CD8-positive, alpha-beta memory T cell (primary cell): ENCODE data around the gene FER1L5. TPM values are rescaled to one million over a fixed set of nuclear protein-coding genes. Genes with fewer than 3 reads are reported as not detected.

ENCODE experiments used
- CTCF ChIA-PET: fragments of 350-600 bp; sonication (Branson Sonifier 250); formaldehyde crosslinking; loops from one replicate; lab custom pipeline; 2021; ENCODE audit warnings: antibody characterized with exemption; lab: Charles Lee
- POLR2A ChIA-PET: fragments of 350-600 bp; sonication (Branson Sonifier 250); formaldehyde crosslinking; loops from one replicate; lab custom pipeline; 2021; ENCODE audit warnings: antibody characterized with exemption; lab: Charles Lee
- DNase-seq, 5 donors: peaks; one replicate each; pipeline versions ENCODE4 v3.0.0 to v3.0.0-alpha.2; 2020 to 2022; ENCODE audit warnings: mixed read lengths in 1 of 5
- H3K27ac ChIP-seq: one replicate; pipeline ENCODE4 v1.7.0; 2013; ENCODE audit warnings: low read depth, mild to moderate bottlenecking, low read length, moderate library complexity
- H3K27me3 ChIP-seq: 2 replicates; pipeline ENCODE4 v1.7.0; 2013; ENCODE audit warnings: low read length, mild to moderate bottlenecking; ENCODE audit not compliant: insufficient read depth, poor library complexity, severe bottlenecking
- H3K36me3 ChIP-seq: 2 replicates; pipeline ENCODE4 v1.7.0; 2013; ENCODE audit warnings: mild to moderate bottlenecking, low read length, moderate library complexity; ENCODE audit not compliant: insufficient read depth
- H3K4me1 ChIP-seq: 2 replicates; pipeline ENCODE4 v1.7.0; 2013; ENCODE audit warnings: mild to moderate bottlenecking, low read length, moderate library complexity; ENCODE audit not compliant: insufficient read depth
- H3K4me3 ChIP-seq: 2 replicates; pipeline ENCODE4 v1.7.0; 2013; ENCODE audit warnings: mild to moderate bottlenecking, low read length
- H3K9me3 ChIP-seq: 2 replicates; pipeline ENCODE4 v1.7.0; 2013; ENCODE audit warnings: mild to moderate bottlenecking, low read length
- H3K27ac Mint-ChIP-seq, 8 donors: one replicate each; pipeline ENCODE4 v1.8.0; 2020 to 2021; ENCODE audit warnings: mixed read lengths in 8 of 8, mild to moderate bottlenecking in 6 of 8, inconsistent platforms in 3 of 8, moderate library complexity in 3 of 8
- H3K27me3 Mint-ChIP-seq, 2 donors: one replicate each; pipeline ENCODE4 v1.8.0; 2020 to 2021; ENCODE audit warnings: mixed read lengths in 2 of 2, mild to moderate bottlenecking in 1 of 2, moderate library complexity in 1 of 2
- H3K36me3 Mint-ChIP-seq, 3 donors: one replicate each; pipeline ENCODE4 v1.8.0; 2020 to 2021; ENCODE audit warnings: mixed read lengths in 3 of 3, inconsistent platforms in 1 of 3, mild to moderate bottlenecking in 1 of 3
- H3K4me1 Mint-ChIP-seq, 3 donors: one replicate each; pipeline ENCODE4 v1.8.0; 2020 to 2021; ENCODE audit warnings: mixed read lengths in 3 of 3, inconsistent platforms in 1 of 3, mild to moderate bottlenecking in 1 of 3
- H3K4me3 Mint-ChIP-seq, 7 donors: one replicate each; pipeline ENCODE4 v1.8.0; 2020 to 2021; ENCODE audit warnings: mixed read lengths in 7 of 7, mild to moderate bottlenecking in 6 of 7, moderate library complexity in 4 of 7, inconsistent platforms in 2 of 7
- H3K9me3 Mint-ChIP-seq, 5 donors: one replicate each; pipeline ENCODE4 v1.8.0; 2020 to 2022; ENCODE audit warnings: mixed read lengths in 5 of 5, mild to moderate bottlenecking in 3 of 5, moderate library complexity in 2 of 5, inconsistent platforms in 1 of 5
- polyA plus RNA-seq: library from polyadenylated mRNA; unstranded; fragments of 300-500 nt; fragmentation: Illumina TruSeq; gene quantifications from one replicate; pipeline ENCODE4 v1.2.3, GENCODE V29; 2021
- total RNA-seq, 2 experiments: library from RNA; stranded (reverse); gene quantifications; one replicate each; pipeline ENCODE4 v1.2.3, GENCODE V29; 2021

Gene FER1L5
- total and polyA plus RNA-seq, 3 experiments from 2014 or later: not detected

DNA sequence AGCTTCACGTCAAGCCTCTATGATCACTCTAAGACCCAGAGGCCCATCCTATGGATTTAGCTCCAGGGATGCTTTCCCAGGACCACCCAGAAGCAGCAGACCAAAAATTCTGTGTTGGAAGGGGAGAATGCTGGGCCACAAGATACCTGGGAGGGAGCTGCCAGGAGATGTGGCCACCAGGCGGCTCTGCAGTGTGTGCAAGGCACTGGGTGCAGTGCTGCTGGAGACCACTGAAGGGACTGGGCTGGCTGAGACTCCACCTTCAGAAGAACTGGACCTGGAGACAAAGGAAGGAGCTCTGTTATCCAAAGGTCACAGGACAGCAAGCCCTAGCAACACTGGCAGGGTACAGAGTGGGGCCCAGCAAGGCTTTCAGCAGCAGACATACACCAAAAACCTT is 38.5 kb upstream of the FER1L5 start:
- Histone ChIP-seq H3K4me3 (no peak overlapping the region), H3K27me3 (no peaks in the 10 kb centered on the region), H3K27ac (no peak overlapping the region), H3K4me1 (no peaks in the 10 kb centered on the region), H3K36me3 (peaks cover 86% of the 10 kb centered on the region), H3K9me3 (no peaks in the 10 kb centered on the region)
- CTCF ChIA-PET: interaction anchor here (1.1 to 1.5 kb wide), 2 partner anchors 199 to 254 kb away, joined by 3 to 4 read pairs; partner anchors contain the start of gene ANKRD39
- Mint-ChIP-seq H3K36me3 (peaks cover 0 to 96% (median 50%) of the 10 kb centered on the region in 3 donors), H3K4me1 (peaks cover 0 to 14% (median 5%) of the 10 kb centered on the region in 3 donors), H3K9me3 (no peaks in the 10 kb centered on the region), H3K27ac (no peak overlapping the region), H3K27me3 (no peaks in the 10 kb centered on the region), H3K4me3 (no peak overlapping the region)
- POLR2A ChIA-PET: no interaction called here
- no peak for DNase-seq

DNA sequence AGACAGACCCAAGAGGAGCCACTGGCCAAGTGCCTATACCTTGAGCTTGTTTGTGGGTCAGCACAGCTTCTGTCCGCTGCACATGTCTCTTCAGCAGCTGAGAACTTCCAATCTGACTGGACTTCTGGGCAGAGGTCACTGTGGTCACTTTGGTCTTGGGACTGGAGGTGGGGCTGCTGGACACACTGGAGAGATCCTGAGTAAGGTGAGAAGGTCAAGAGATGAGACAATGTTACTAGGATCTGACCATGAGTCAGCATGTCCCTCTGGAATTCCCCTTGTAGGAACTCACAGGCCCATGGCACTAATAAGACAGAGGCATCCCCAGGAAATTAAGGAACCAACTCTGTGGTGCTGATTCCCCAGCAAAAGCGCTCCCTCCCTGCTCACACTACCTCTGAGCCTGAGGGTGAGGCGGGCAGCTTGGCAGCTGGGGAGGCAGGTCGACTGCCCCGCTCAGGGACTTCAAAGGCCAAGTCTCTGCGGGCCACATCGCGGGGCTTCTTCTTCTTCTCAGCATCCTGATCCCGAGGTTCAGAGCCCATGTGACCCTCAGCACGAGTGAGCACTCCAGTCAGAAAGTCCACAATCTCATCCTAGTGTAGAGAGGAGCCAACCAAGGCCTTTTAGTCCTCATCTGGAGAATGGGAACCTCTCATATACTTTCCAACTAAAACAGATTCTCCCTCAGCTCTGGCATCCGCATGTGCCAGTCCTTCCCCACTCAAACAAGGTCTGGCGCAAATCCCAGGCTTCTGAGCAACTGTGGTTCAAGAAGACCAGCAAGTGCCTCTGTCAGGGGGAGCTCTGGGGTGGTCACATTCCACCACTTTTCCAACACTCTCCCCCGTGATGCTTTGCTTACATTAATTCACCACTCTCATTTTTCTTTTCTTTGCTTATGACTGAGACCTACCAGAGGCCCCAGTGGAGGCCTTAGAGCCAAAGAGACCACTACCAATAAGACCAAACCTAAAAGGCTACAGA is 33.8 kb upstream of the FER1L5 start:
- CTCF ChIA-PET: no interaction called here
- H3K27ac Mint-ChIP-seq: peak overlapping the region in 4 of 8 donors; percentile 8 to 82 (median 64)

DNA sequence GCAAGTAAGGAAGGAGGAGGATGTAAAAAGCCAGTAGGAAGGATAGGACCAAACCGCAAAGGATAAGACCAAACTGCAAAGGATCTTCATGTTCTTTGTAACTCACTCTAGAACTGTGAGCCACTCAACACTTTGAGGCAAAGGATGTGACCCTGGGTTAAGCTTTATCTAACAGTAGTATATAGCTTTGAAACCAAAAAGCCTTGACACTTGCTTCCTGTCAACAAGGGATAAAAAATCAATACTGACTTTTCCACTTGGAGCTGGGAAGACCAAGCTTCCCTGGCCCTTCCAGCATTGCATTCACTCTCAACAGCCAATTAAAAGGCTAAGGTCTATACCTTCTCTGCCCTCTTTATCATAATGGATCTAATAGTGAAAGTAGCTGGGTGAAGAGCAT is 26.4 kb upstream of the FER1L5 start:
- H3K27me3 ChIP-seq: no peaks in the 10 kb centered on the region
- no peak overlapping the region for H3K4me3 Mint-ChIP-seq
- H3K27me3 Mint-ChIP-seq: no peaks in the 10 kb centered on the region
- H3K27ac Mint-ChIP-seq: peak overlapping the region in 4 of 8 donors; percentile 15 to 92 (median 39)
- CTCF ChIA-PET: interaction anchor here (1.2 kb wide), 1 partner anchor 11 kb away, joined by 3 read pairs; no protein-coding TSS in a partner anchor
- H3K9me3 ChIP-seq: no peaks in the 10 kb centered on the region
- no peak overlapping the region for H3K4me3 ChIP-seq
- no peak for DNase-seq
- H3K9me3 Mint-ChIP-seq: no peaks in the 10 kb centered on the region
- H3K4me1 Mint-ChIP-seq: peaks cover 18 to 41% (median 26%) of the 10 kb centered on the region in 3 donors
- POLR2A ChIA-PET: no interaction called here
- H3K27ac ChIP-seq: no peak overlapping the region
- peaks cover 46% of the 10 kb centered on the region for H3K36me3 ChIP-seq
- peaks cover 3 to 73% (median 27%) of the 10 kb centered on the region in 3 donors for H3K36me3 Mint-ChIP-seq
- peaks cover 6% of the 10 kb centered on the region for H3K4me1 ChIP-seq

More for the DNA sequence above, 33.8 kb upstream of the FER1L5 start:
- H3K36me3 Mint-ChIP-seq: peaks cover 3 to 93% (median 47%) of the 10 kb centered on the region in 3 donors
- POLR2A ChIA-PET: no interaction called here
- peaks cover 0 to 9% (median 4%) of the 10 kb centered on the region in 3 donors for H3K4me1 Mint-ChIP-seq
- no peak overlapping the region for H3K27ac ChIP-seq
- no peak overlapping the region for H3K4me3 ChIP-seq
- H3K9me3 Mint-ChIP-seq: no peaks in the 10 kb centered on the region
- H3K27me3 ChIP-seq: no peaks in the 10 kb centered on the region
- peaks cover 86% of the 10 kb centered on the region for H3K36me3 ChIP-seq
- H3K27me3 Mint-ChIP-seq: no peaks in the 10 kb centered on the region
- no peak for DNase-seq
- H3K4me1 ChIP-seq: no peaks in the 10 kb centered on the region
- no peak overlapping the region for H3K4me3 Mint-ChIP-seq
- H3K9me3 ChIP-seq: no peaks in the 10 kb centered on the region

DNA sequence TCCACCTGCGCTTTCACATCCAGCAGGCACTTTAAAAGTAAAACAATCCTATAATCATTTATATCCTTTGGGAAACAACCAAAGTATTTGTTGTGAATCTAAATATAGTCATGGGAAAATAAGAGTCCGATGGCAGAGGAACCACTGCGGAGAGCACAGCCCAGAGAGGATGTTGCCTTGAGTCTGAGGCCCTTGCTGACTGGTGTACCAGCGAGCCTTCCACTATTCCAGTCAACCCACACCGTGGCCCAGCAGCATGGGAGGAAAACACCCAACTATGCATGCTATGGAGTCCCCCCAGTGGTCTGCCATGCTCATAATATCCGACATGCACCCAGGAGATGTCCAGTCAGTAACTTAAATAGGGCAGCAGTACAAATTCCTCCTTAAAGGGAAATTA is 26.0 kb upstream of the FER1L5 start:
- ChIA-PET CTCF (interaction anchor here (1.2 kb wide), 1 partner anchor 11 kb away, joined by 3 read pairs; no protein-coding TSS in a partner anchor), POLR2A (no interaction called here)
- Histone ChIP-seq H3K27me3 (no peaks in the 10 kb centered on the region), H3K9me3 (no peaks in the 10 kb centered on the region), H3K27ac (no peak overlapping the region), H3K4me3 (no peak overlapping the region), H3K4me1 (peaks cover 6% of the 10 kb centered on the region), H3K36me3 (peaks cover 41% of the 10 kb centered on the region)
- no peak for DNase-seq
- H3K27me3 Mint-ChIP-seq: no peaks in the 10 kb centered on the region
- H3K36me3 Mint-ChIP-seq: peaks cover 3 to 69% (median 25%) of the 10 kb centered on the region in 3 donors
- no peaks in the 10 kb centered on the region for H3K9me3 Mint-ChIP-seq
- peaks cover 18 to 41% (median 26%) of the 10 kb centered on the region in 3 donors for H3K4me1 Mint-ChIP-seq
- H3K4me3 Mint-ChIP-seq: no peak overlapping the region
- H3K27ac Mint-ChIP-seq: peak overlapping the region in 3 of 8 donors; percentile 15 to 61 (median 26)

DNA sequence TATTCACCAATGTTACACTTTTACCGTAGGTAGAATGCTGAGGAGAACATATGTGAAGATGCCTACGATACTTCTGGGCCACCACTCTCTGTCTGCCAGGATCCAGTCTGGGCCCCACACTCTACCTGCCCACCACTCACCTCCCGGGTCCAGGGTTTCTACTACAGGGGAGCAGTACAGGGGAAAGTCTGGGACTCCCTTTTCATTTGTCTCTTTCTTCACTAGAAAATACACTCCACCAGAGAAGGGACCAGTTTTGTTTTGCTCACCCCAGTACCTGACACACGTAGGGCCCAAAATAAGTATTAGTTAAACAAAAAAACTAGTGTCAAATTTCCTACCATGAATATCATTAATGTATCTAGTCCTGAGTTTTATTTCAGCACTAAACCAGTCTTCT is 25.6 kb upstream of the FER1L5 start:
- H3K9me3 ChIP-seq: no peaks in the 10 kb centered on the region
- Mint-ChIP-seq H3K27me3 (no peaks in the 10 kb centered on the region), H3K27ac (peak overlapping the region; percentile 13 to 63 (median 24)), H3K4me3 (peak overlapping the region in 2 of 7 donors; percentile 23 to 29), H3K36me3 (peaks cover 3 to 66% (median 21%) of the 10 kb centered on the region in 3 donors), H3K4me1 (peaks cover 18 to 41% (median 26%) of the 10 kb centered on the region in 3 donors), H3K9me3 (no peaks in the 10 kb centered on the region)
- POLR2A ChIA-PET: no interaction called here
- no peaks in the 10 kb centered on the region for H3K27me3 ChIP-seq
- H3K36me3 ChIP-seq: peaks cover 38% of the 10 kb centered on the region
- H3K4me3 ChIP-seq: no peak overlapping the region
- no peak overlapping the region for H3K27ac ChIP-seq
- H3K4me1 ChIP-seq: peaks cover 6% of the 10 kb centered on the region
- CTCF ChIA-PET: no interaction called here
- no peak for DNase-seq

DNA sequence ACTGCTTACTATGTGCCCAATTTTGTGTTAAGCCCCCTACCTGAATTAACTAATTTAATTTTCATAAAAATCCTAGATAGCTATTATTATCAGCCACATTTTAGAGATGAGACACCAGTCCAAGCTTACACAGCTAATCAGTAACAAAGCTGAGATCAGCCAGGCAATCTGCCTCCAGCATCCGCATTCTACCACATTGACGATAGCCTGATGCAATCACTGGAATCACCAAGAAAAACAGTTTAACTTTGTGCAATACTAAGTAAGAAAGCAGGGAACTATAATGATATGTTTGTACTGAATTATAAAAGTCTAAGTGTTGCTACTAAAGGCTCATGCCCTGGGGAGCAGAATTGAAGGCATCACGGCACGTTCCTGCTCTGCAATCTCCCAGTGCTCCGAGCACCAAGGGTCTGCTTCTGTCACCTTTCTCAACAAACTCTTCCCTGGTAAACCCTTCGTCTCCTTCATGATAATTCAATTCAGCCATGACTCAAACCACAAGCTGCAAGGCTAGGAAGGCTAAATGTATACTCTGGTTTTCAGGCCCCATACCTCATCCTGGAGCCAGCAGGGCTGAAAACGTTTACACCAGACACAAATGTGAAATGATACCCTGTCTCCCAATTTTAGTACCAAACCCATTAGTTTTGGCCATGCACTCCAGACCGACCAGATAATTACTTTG is 23.8 kb upstream of the FER1L5 start:
- Mint-ChIP-seq H3K36me3 (peaks cover 0 to 64% (median 21%) of the 10 kb centered on the region in 3 donors), H3K27ac (peak overlapping the region in 4 of 8 donors; percentile 1 to 86 (median 58)), H3K27me3 (no peaks in the 10 kb centered on the region), H3K4me1 (peaks cover 29 to 55% (median 38%) of the 10 kb centered on the region in 3 donors), H3K9me3 (no peaks in the 10 kb centered on the region), H3K4me3 (no peak overlapping the region)
- H3K4me1 ChIP-seq: peaks cover 6% of the 10 kb centered on the region
- DNase-seq: no peak
- H3K27me3 ChIP-seq: no peaks in the 10 kb centered on the region
- H3K4me3 ChIP-seq: no peak overlapping the region
- POLR2A ChIA-PET: no interaction called here
- H3K9me3 ChIP-seq: no peaks in the 10 kb centered on the region
- CTCF ChIA-PET: no interaction called here
- H3K27ac ChIP-seq: no peak overlapping the region
- peaks cover 25% of the 10 kb centered on the region for H3K36me3 ChIP-seq

DNA sequence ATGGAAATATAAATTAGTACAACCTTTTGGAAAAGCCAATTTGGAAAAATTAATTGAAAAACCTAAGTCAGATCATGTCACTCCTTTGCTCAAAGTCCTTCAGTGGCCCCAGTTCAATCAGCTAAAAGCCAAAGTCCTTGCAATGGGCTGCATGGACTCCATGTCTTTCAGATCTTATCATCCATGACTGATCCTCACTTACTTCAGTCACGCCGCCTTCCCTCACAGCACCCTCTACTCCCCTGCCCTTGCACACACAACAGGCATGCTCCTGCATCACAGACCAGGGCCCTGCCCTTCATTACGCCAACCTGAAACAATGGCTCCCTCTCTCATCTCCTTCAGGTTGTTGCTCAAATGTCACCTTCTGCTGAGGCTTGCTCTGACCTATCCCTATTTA is 20.0 kb upstream of the FER1L5 start:
- no peak for DNase-seq
- H3K4me1 ChIP-seq: no peaks in the 10 kb centered on the region
- H3K9me3 ChIP-seq: no peaks in the 10 kb centered on the region
- Mint-ChIP-seq H3K9me3 (no peaks in the 10 kb centered on the region), H3K27ac (peak overlapping the region in 6 of 8 donors; percentile 1 to 91 (median 22)), H3K4me3 (peak overlapping the region in 1 of 7 donors; percentile 15), H3K4me1 (peaks cover 28 to 60% (median 38%) of the 10 kb centered on the region in 3 donors), H3K36me3 (peaks cover 0 to 67% (median 18%) of the 10 kb centered on the region in 3 donors), H3K27me3 (no peaks in the 10 kb centered on the region)
- no peak overlapping the region for H3K27ac ChIP-seq
- ChIA-PET POLR2A (no interaction called here), CTCF (no interaction called here)
- H3K36me3 ChIP-seq: peaks cover 14% of the 10 kb centered on the region
- H3K4me3 ChIP-seq: no peak overlapping the region
- H3K27me3 ChIP-seq: no peaks in the 10 kb centered on the region
